Caco-2 (cell line): ENCODE results near the gene NRL. TPM values are rescaled to one million over a fixed set of nuclear protein-coding genes. Genes with fewer than 3 reads are reported as not detected.
"Not testable (repeated sequence)": the region's sequence is repeated elsewhere in the genome, so short reads cannot be mapped to it uniquely, and the experiment has no call there.

Source experiments
- BruUV-seq: library from RNA; stranded (reverse); fragments of 400-500 nt; replicated peaks from 2 replicates; lab custom pipeline; 2021; lab: Mats Ljungman, UMichigan
- CTCF ChIA-PET: fragments of 300-600 bp; sonication (Branson Sonifier 250); formaldehyde crosslinking; loops from one replicate; lab custom pipeline; 2022; ENCODE audit warnings: antibody characterized with exemption; lab: Charles Lee
- POLR2A ChIA-PET: fragments of 300-600 bp; sonication (Branson Sonifier 250); formaldehyde crosslinking; loops from one replicate; lab custom pipeline; 2022; ENCODE audit warnings: antibody characterized with exemption; lab: Charles Lee
- DNase-seq, 2 experiments: peaks; one replicate each; pipeline versions ENCODE4 v3.0.0 to v3.0.0-alpha.2; 2020 to 2022
- H3K27me3 ChIP-seq: replicated peaks from 2 replicates; pipeline ENCODE4 v1.6.0; 2011; ENCODE audit warnings: low read length; ENCODE audit not compliant: control insufficient read depth, insufficient read depth
- H3K36me3 ChIP-seq: 2 replicates; pipeline ENCODE4 v1.5.1; 2011; ENCODE audit warnings: low read length; ENCODE audit not compliant: control insufficient read depth, insufficient read depth
- H3K4me1 ChIP-seq: fragments of 250-450 bp; sonication (Bioruptor Pico); 2 replicates; pipeline ENCODE4 v1.5.1; 2020; ENCODE audit warnings: mild to moderate bottlenecking
- H3K4me3 ChIP-seq: 2 replicates; pipeline ENCODE4 v1.5.1; 2011; ENCODE audit warnings: low read depth, mild to moderate bottlenecking, control low read depth, low read length
- H3K9me3 ChIP-seq: fragments of 250-450 bp; sonication (Bioruptor Pico); 2 replicates; pipeline ENCODE4 v1.5.1; 2020; ENCODE audit warnings: mild to moderate bottlenecking, moderate library complexity
- H3K27ac Mint-ChIP-seq: one replicate; pipeline ENCODE4 v1.8.0; 2022; ENCODE audit warnings: mixed read lengths; ENCODE audit not compliant: unreplicated experiment
- H3K27me3 Mint-ChIP-seq: one replicate; pipeline ENCODE4 v1.8.0; 2022; ENCODE audit warnings: mixed read lengths; ENCODE audit not compliant: insufficient read depth, unreplicated experiment
- H3K36me3 Mint-ChIP-seq: one replicate; pipeline ENCODE4 v1.8.0; 2022; ENCODE audit warnings: mild to moderate bottlenecking, mixed read lengths; ENCODE audit not compliant: insufficient read depth, unreplicated experiment
- H3K4me1 Mint-ChIP-seq: one replicate; pipeline ENCODE4 v1.8.0; 2022; ENCODE audit warnings: low read depth, mixed read lengths; ENCODE audit not compliant: unreplicated experiment
- H3K4me3 Mint-ChIP-seq: one replicate; pipeline ENCODE4 v1.8.0; 2022; ENCODE audit warnings: mild to moderate bottlenecking, moderate library complexity, mixed read lengths; ENCODE audit not compliant: unreplicated experiment
- H3K9me3 Mint-ChIP-seq: one replicate; pipeline ENCODE4 v1.8.0; 2022; ENCODE audit warnings: mixed read lengths; ENCODE audit not compliant: unreplicated experiment
- intact Hi-C: fragments of 100-400 bp; cut with micrococcal nuclease; formaldehyde crosslinking; loops from one replicate; pipeline ENCODE4 v1.10.0; 2022; ENCODE audit not compliant: unreplicated experiment
- total RNA-seq: library from RNA; stranded (reverse); gene quantifications from 2 replicates; pipeline ENCODE4 v1.2.3, GENCODE V29; 2022
- TF ChIP-seq, protein P1 (sequence below), 2 experiments: fragments of 200-600 bp in 1 of 2; IDR thresholded peaks; 1 replicate in 1 of 2; 2 replicates in 1 of 2; pipeline versions ENCODE4 v1.5.1 to v1.8.0; 2011 to 2022; ENCODE audit warnings: antibody characterized with exemption in 1 of 2, control low read depth in 1 of 2, inconsistent platforms in 1 of 2, low read depth in 1 of 2, low read length in 1 of 2, mild to moderate bottlenecking in 1 of 2, moderate library complexity in 1 of 2; ENCODE audit not compliant: insufficient read depth in 1 of 2, severe bottlenecking in 1 of 2, unreplicated experiment in 1 of 2

Gene NRL
- total RNA-seq, 1 experiment from 2014 or later = 2.1 TPM

DNA sequence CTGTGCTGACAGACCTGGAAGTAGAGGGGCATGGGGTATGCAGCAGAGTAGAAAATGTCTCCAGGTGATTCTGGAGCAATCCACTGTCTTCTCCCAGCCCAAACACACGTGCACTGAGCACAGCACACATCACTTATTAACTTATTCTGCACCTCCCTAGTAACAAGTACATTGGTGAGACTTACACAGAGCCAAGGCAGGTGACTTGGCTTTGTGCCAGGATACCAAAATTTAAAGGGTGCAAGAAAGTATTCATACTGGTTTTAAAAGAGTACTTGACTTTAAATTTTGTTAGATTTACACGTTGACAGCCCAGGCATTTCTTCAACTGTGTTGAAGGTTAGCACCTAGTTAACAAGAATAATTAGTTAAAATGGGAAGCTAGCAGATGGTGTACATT lies 74.1 kb downstream of the NRL start:
- Histone ChIP-seq H3K36me3 (no peaks in the 10 kb centered on the region), H3K4me1 (no peaks in the 10 kb centered on the region), H3K27me3 (no peaks in the 10 kb centered on the region), H3K9me3 (no peaks in the 10 kb centered on the region), H3K4me3 (no peak overlapping the region)
- no peaks in the 10 kb centered on the region for H3K9me3 Mint-ChIP-seq
- ChIA-PET POLR2A (no interaction called here), CTCF (no interaction called here)
- H3K36me3 Mint-ChIP-seq = no peaks in the 10 kb centered on the region
- no TSS peak for BruUV-seq
- no peak for DNase-seq
- H3K27me3 Mint-ChIP-seq = peaks cover 9% of the 10 kb centered on the region
- intact Hi-C loops = no loop called here
- H3K27ac Mint-ChIP-seq = no peak overlapping the region
- TF ChIP-seq, protein P1, sequence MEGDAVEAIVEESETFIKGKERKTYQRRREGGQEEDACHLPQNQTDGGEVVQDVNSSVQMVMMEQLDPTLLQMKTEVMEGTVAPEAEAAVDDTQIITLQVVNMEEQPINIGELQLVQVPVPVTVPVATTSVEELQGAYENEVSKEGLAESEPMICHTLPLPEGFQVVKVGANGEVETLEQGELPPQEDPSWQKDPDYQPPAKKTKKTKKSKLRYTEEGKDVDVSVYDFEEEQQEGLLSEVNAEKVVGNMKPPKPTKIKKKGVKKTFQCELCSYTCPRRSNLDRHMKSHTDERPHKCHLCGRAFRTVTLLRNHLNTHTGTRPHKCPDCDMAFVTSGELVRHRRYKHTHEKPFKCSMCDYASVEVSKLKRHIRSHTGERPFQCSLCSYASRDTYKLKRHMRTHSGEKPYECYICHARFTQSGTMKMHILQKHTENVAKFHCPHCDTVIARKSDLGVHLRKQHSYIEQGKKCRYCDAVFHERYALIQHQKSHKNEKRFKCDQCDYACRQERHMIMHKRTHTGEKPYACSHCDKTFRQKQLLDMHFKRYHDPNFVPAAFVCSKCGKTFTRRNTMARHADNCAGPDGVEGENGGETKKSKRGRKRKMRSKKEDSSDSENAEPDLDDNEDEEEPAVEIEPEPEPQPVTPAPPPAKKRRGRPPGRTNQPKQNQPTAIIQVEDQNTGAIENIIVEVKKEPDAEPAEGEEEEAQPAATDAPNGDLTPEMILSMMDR (IDR thresholded peaks at IDR 0.05; ENCODE audit: insufficient read depth in 1 of 2, low read depth in 1 of 2, low read length in 1 of 2, severe bottlenecking in 1 of 2, unreplicated experiment in 1 of 2) = no peak
- peaks cover 7% of the 10 kb centered on the region for H3K4me1 Mint-ChIP-seq
- no peak overlapping the region for H3K4me3 Mint-ChIP-seq

DNA sequence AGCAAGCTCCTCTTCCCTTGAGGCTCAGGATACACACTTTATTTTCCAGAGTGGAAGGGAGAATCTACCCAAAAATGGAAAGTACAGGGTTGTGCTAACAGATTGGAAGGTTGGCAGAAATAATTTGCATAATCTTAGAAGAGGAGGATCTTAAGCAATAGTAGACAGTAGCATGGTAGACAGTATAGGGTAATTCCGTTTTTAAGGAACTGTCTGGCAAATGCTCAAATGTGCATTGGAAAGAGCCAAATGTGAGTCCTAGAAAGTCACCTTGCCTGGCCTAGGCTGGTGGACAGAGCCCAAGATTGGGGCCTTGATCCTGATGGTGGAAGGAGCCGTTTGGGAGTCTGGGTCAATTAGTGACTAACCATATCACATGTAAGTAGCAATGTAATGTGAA lies 76.1 kb downstream of the NRL start:
- intact Hi-C loops = no loop called here
- POLR2A ChIA-PET = no interaction called here

DNA sequence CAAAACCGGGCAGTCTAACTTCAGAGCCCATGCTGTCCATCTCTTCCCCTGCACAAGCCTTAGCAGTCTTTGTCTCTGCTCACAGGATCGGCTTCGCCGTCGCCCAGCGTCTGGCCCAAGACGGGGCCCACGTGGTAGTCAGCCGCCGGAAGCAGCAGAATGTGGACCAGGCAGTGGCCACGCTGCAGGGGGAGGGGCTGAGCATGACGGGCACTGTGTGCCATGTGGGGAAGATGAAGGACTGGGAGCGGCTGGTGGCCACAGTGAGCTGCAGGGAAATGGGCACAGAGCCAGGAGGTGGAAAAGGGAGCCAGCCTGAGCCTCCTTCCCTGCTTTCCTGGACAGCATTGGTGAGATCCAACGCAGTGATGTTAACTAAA lies 77.1 kb downstream of the NRL start:
- Histone ChIP-seq H3K36me3 (no peaks in the 10 kb centered on the region), H3K4me3 (no peak overlapping the region), H3K27me3 (no peaks in the 10 kb centered on the region), H3K9me3 (no peaks in the 10 kb centered on the region), H3K4me1 (no peaks in the 10 kb centered on the region)
- TF ChIP-seq, protein P1 (IDR thresholded peaks at IDR 0.05; ENCODE audit: insufficient read depth in 1 of 2, low read depth in 1 of 2, low read length in 1 of 2, severe bottlenecking in 1 of 2, unreplicated experiment in 1 of 2) = no peak
- Mint-ChIP-seq H3K36me3 (no peaks in the 10 kb centered on the region), H3K4me3 (no peak overlapping the region), H3K27me3 (peaks cover 3% of the 10 kb centered on the region), H3K27ac (no peak overlapping the region), H3K4me1 (peaks cover 2% of the 10 kb centered on the region), H3K9me3 (no peaks in the 10 kb centered on the region)
- CTCF ChIA-PET = no interaction called here
- no peak for DNase-seq
- intact Hi-C loops = no loop called here
- POLR2A ChIA-PET = no interaction called here
- BruUV-seq = no TSS peak

More for the DNA sequence above, 76.1 kb downstream of the NRL start:
- Histone ChIP-seq H3K36me3 (no peaks in the 10 kb centered on the region), H3K4me1 (no peaks in the 10 kb centered on the region), H3K9me3 (no peaks in the 10 kb centered on the region), H3K27me3 (no peaks in the 10 kb centered on the region), H3K4me3 (no peak overlapping the region)
- CTCF ChIA-PET = no interaction called here
- peaks cover 5% of the 10 kb centered on the region for H3K27me3 Mint-ChIP-seq
- H3K4me1 Mint-ChIP-seq = peaks cover 7% of the 10 kb centered on the region
- H3K9me3 Mint-ChIP-seq = no peaks in the 10 kb centered on the region
- no peaks in the 10 kb centered on the region for H3K36me3 Mint-ChIP-seq
- no peak overlapping the region for H3K27ac Mint-ChIP-seq
- no peak overlapping the region for H3K4me3 Mint-ChIP-seq
- TF ChIP-seq, protein P1 (IDR thresholded peaks at IDR 0.05; ENCODE audit: insufficient read depth in 1 of 2, low read depth in 1 of 2, low read length in 1 of 2, severe bottlenecking in 1 of 2, unreplicated experiment in 1 of 2) = no peak
- BruUV-seq = no TSS peak
- DNase-seq = no peak

DNA sequence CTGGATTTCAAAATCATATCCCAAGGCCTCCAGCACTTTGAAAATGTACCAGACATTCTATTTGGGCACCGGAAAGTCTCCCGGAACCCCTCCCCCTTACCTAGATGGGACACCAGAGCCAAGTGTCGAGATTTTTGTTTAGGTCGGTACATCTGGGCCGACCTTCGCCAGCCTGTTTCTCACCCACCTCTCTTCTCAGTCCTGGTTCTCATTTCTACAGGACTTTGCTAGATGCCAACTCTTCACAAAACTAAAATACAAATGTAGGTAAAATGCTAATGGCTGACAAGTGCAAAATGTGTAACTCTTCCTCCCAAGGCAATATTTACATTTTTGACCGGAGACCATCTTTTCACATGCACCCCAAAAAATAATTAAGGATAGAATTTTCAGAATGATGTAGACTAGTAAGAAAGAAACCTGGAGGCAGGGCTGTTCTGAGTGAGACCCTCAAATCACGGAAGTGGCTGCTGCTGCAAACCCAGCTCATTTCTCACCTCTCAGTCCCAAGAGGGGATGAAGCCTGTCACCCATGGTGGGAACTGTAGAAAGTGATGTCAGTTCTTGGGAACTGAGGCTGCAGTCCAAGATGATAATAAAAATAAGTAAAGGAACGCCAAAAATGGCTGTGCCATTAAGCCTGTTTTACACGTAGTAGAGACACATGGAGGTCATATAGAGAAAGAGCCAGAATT lies 77.6 kb downstream of the NRL start:
- H3K4me3 Mint-ChIP-seq = peak overlapping the region; percentile 95
- BruUV-seq, H3K9me3 Mint-ChIP-seq, H3K9me3 ChIP-seq, H3K36me3 Mint-ChIP-seq, CTCF ChIA-PET, H3K27me3 Mint-ChIP-seq, H3K27me3 ChIP-seq, H3K4me3 ChIP-seq, H3K4me1 ChIP-seq, H3K4me1 Mint-ChIP-seq, H3K36me3 ChIP-seq, DNase-seq, POLR2A ChIA-PET: not testable (repeated sequence)
- H3K27ac Mint-ChIP-seq = peak overlapping the region; percentile 90
- intact Hi-C loops = loop anchor here (1.0 kb wide), 1 partner anchor 23 kb away; no protein-coding TSS in a partner anchor
